Measurements from ENCODE around the gene NGLY1. TPM values are rescaled to one million over a fixed set of nuclear protein-coding genes. Genes with fewer than 3 reads are reported as not detected.

The NGLY1 gene
- total RNA-seq, 4 donors from 2014 or later: 21.4 to 31.2 (median 22.9) TPM

DNA sequence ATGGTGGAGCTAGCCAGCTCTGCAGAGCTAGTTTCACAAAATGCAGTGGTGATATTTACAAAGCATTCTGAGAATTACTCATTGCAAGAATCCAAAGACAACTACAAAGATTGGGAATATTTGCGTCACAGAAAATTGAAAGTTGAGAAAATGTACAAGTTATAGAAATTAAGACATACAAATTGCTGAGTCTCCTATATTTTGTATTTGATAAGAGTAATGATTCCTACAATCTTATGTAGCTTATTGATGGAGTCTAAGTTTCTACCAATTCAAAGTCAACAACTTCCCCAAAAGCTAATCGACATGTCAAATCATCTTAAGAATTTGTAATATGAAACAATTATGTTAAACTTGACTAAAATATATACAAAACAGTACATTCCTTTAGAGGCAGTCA, 72.2 kb downstream of the NGLY1 start:
- Histone ChIP-seq H3K27ac (no peak overlapping the region), H3K36me3 (no peaks in the 10 kb centered on the region), H3K9me3 (peaks cover 0 to 3% (median 0%) of the 10 kb centered on the region in 4 donors), H3K4me3 (no peak overlapping the region), H3K4me1 (no peaks in the 10 kb centered on the region), H3K27me3 (no peaks in the 10 kb centered on the region)
- TF ChIP-seq EP300 (IDR thresholded peaks at IDR 0.05): no peak
- TF ChIP-seq POLR2A (IDR thresholded peaks at IDR 0.05): no peak
- TF ChIP-seq, protein P1, sequence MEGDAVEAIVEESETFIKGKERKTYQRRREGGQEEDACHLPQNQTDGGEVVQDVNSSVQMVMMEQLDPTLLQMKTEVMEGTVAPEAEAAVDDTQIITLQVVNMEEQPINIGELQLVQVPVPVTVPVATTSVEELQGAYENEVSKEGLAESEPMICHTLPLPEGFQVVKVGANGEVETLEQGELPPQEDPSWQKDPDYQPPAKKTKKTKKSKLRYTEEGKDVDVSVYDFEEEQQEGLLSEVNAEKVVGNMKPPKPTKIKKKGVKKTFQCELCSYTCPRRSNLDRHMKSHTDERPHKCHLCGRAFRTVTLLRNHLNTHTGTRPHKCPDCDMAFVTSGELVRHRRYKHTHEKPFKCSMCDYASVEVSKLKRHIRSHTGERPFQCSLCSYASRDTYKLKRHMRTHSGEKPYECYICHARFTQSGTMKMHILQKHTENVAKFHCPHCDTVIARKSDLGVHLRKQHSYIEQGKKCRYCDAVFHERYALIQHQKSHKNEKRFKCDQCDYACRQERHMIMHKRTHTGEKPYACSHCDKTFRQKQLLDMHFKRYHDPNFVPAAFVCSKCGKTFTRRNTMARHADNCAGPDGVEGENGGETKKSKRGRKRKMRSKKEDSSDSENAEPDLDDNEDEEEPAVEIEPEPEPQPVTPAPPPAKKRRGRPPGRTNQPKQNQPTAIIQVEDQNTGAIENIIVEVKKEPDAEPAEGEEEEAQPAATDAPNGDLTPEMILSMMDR (IDR thresholded peaks at IDR 0.05): no peak
- no peak for DNase-seq (ENCODE audit: low spot score in 2 of 2)
- 95 to 96% methylated on average over 2 of the region's 2 CpGs for WGBS, 2 donors

DNA sequence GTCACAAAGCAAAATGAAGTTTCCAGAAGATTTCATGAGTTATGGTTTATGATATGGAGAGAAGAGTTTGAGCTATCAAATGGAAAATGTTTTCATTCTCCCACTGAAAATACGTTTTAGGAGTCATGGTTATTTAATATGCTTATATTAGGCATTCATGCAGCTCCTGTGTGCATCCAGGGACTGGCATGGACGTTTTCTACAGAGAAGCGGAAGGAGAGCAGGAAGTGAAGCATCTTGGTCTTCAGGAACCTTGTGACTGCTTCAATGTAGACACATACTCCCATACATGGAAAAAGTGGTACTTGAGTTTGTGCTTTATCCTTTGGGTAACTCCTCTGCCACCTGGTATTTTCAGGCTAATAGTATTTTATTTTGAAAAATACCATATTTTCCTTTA, 75.2 kb downstream of the NGLY1 start:
- DNase-seq (ENCODE audit: low spot score in 2 of 2): no peak
- H3K27ac ChIP-seq: no peak overlapping the region
- H3K27me3 ChIP-seq: no peaks in the 10 kb centered on the region
- H3K36me3 ChIP-seq: no peaks in the 10 kb centered on the region
- 58 to 65% methylated on average over 3 of the region's 3 CpGs for WGBS, 2 donors
- H3K4me3 ChIP-seq: no peak overlapping the region
- TF ChIP-seq, protein P1 (IDR thresholded peaks at IDR 0.05): no peak
- no peak for TF ChIP-seq POLR2A (IDR thresholded peaks at IDR 0.05)
- TF ChIP-seq EP300 (IDR thresholded peaks at IDR 0.05): no peak
- no peaks in the 10 kb centered on the region for H3K4me1 ChIP-seq
- no peaks in the 10 kb centered on the region for H3K9me3 ChIP-seq

DNA sequence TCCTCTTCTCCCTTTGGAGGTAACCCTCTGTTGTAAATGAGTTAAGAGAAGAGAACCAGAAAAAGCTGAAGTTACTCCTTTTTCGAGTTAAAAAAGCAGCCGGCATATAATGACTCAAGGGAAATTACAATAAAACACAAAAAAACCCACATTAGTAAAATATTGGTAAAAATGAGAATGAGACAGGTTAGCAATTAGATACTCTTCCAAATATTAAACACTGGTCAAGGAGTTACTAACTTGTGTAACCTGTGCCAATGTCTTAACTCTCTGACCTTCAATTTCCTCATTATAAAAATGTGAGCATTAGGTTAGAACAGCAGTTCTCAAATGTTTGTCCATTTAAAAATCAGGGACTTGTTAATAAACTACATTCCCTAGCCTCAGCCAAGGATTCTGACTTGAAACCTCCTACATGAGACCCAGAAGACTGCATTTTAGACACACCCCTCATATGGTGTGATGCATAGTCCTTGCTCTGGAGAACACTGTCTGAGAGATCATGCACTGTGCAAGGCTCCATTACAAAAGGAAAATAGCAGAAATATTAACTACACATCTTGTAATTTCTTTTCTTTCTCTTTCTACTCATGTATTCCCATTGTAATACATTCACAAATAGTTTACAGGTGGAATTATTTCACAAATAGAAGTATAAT, 75.8 kb downstream of the NGLY1 start:
- TF ChIP-seq EP300 (IDR thresholded peaks at IDR 0.05) (no peak), POLR2A (IDR thresholded peaks at IDR 0.05) (no peak)
- TF ChIP-seq, protein P1 (IDR thresholded peaks at IDR 0.05): no peak

DNA sequence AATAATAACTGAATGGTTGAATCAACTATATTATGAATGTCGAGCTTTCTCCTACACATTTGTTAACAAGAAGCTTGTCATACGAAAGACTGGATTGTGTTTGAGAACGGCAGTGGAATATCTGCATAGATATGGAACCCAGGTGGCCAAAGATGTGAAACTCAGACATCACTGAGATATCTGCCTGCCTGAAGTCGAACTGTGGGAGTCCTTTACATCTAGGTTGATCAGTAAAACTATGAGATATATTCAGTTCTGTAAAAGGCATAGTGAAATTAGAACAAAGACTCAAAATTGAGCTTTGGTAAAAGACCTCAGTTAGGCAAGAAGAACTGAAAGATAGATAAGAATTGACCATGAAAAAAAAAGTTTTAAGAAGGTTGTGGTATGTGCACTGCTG, 77.0 kb downstream of the NGLY1 start:
- no peak for DNase-seq (ENCODE audit: low spot score in 2 of 2)
- H3K36me3 ChIP-seq: no peaks in the 10 kb centered on the region
- no peaks in the 10 kb centered on the region for H3K27me3 ChIP-seq
- H3K4me3 ChIP-seq: no peak overlapping the region
- no peak for TF ChIP-seq EP300 (IDR thresholded peaks at IDR 0.05)
- TF ChIP-seq, protein P1 (IDR thresholded peaks at IDR 0.05): no peak
- no peak for TF ChIP-seq POLR2A (IDR thresholded peaks at IDR 0.05)
- WGBS, 2 donors: 82 to 94% methylated on average over 4 of the region's 4 CpGs
- H3K4me1 ChIP-seq: no peaks in the 10 kb centered on the region
- no peak overlapping the region for H3K27ac ChIP-seq
- H3K9me3 ChIP-seq: no peaks in the 10 kb centered on the region

More for the DNA sequence above, 75.8 kb downstream of the NGLY1 start:
- 71 to 79% methylated on average over 2 of the region's 2 CpGs for WGBS, 2 donors
- no peaks in the 10 kb centered on the region for H3K27me3 ChIP-seq
- DNase-seq (ENCODE audit: low spot score in 2 of 2): no peak
- H3K9me3 ChIP-seq: no peaks in the 10 kb centered on the region
- H3K36me3 ChIP-seq: no peaks in the 10 kb centered on the region
- H3K4me1 ChIP-seq: no peaks in the 10 kb centered on the region
- no peak overlapping the region for H3K4me3 ChIP-seq
- no peak overlapping the region for H3K27ac ChIP-seq

DNA sequence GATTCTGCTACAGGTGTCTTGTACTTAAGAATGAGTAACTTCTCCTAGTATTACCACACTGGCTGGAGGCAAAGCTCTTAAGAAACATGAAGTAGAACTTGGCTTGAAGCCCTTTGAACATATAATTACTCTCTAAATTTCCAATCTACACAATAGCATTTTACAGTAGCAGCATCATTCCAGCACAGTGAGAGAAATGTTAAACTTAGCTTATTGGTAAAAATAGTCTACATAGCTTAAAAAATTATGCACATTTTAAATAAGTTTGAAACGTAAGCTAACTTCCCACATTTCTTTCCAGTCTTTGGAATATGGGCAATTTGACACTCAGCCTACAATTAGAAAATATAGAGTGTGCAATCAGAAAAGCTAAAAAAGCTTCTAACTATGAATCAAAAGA, 85.7 kb downstream of the NGLY1 start:
- no peak for TF ChIP-seq POLR2A (IDR thresholded peaks at IDR 0.05)
- TF ChIP-seq, protein P1 (IDR thresholded peaks at IDR 0.05): no peak
- TF ChIP-seq EP300 (IDR thresholded peaks at IDR 0.05): no peak
- Histone ChIP-seq H3K4me1 (no peaks in the 10 kb centered on the region), H3K27me3 (no peaks in the 10 kb centered on the region), H3K4me3 (no peak overlapping the region), H3K9me3 (no peaks in the 10 kb centered on the region), H3K27ac (no peak overlapping the region), H3K36me3 (no peaks in the 10 kb centered on the region)
- WGBS, 2 donors: 27 to 42% methylated on average over 1 of the region's 1 CpG
- no peak for DNase-seq (ENCODE audit: low spot score in 2 of 2)

Data from tibial nerve (tissue), 4 donors.